Muscle of arm (tissue), 12 donors: ENCODE measurements around the gene F12. TPM values are rescaled to one million over a fixed set of nuclear protein-coding genes. Genes with fewer than 3 reads are reported as not detected.
"Not testable (repeated sequence)": the region's sequence is repeated elsewhere in the genome, so short reads cannot be mapped to it uniquely, and the experiment has no call there.

Experiments
- DNase-seq: peaks from one replicate; pipeline ENCODE4 v3.0.0-alpha.2; 2013
- polyA plus RNA-seq, 12 donors: library from polyadenylated mRNA; unstranded; fragments of 120-200 nt; gene quantifications; one replicate each; pipeline ENCODE4 v1.2.1, GENCODE V29; 2013; ENCODE audit not compliant: insufficient read length in 12 of 12

Gene F12
- polyA plus RNA-seq, 12 donors, result 0.23 to 1.8 (median 0.39) TPM; not detected in 2

- DNase-seq, result no peak
These were observed 39.5 kb downstream of the F12 start for GRCh38 chr5:177369645-177370440.

- DNase-seq, result no peak
These were observed 40.3 kb downstream of the F12 start for GRCh38 chr5:177368869-177369644.

- no peak for DNase-seq
These were observed 41.1 kb downstream of the F12 start for GRCh38 chr5:177367981-177368868.

GRCh38 chr5:177367323-177367848, 42.0 kb downstream of the F12 start:
- DNase-seq, result no peak

- peak; percentile 91 for DNase-seq
These were observed 42.6 kb downstream of the F12 start for GRCh38 chr5:177366528-177367322.

- DNase-seq, result no peak
These were observed 43.4 kb downstream of the F12 start for GRCh38 chr5:177365845-177366527.

- no peak for DNase-seq
These were observed 45.0 kb downstream of the F12 start for GRCh38 chr5:177364159-177364962.

GRCh38 chr5:177363565-177363964, 45.8 kb downstream of the F12 start:
- no peak for DNase-seq

- no peak for DNase-seq
These were observed 46.5 kb downstream of the F12 start for GRCh38 chr5:177362610-177363507.

- DNase-seq, result no peak
These were observed 47.1 kb downstream of the F12 start for GRCh38 chr5:177362292-177362609.

GRCh38 chr5:177361418-177362291, 47.7 kb downstream of the F12 start:
- no peak for DNase-seq

GRCh38 chr5:177360740-177361139, 48.6 kb downstream of the F12 start:
- DNase-seq, result not testable (repeated sequence)

GRCh38 chr5:177359860-177360259, 49.5 kb downstream of the F12 start:
- DNase-seq, result no peak

GRCh38 chr5:177359451-177359851, 49.9 kb downstream of the F12 start:
- no peak for DNase-seq

- DNase-seq, result no peak
These were observed 51.0 kb downstream of the F12 start for GRCh38 chr5:177358370-177358819.

- DNase-seq, result no peak
These were observed 51.7 kb downstream of the F12 start, which contains the start of gene RGS14 for GRCh38 chr5:177357459-177358351. RGS14 (plus strand) TSS chr5:177357924; CDS start chr5:177358025, 101 bp downstream.
